ENCODE results near the gene RRAS2. TPM values are rescaled to one million over a fixed set of nuclear protein-coding genes. Genes with fewer than 3 reads are reported as not detected.
"Not testable (repeated sequence)": the region's sequence is repeated elsewhere in the genome, so short reads cannot be mapped to it uniquely, and the experiment has no call there.

The RRAS2 gene
- total RNA-seq, 5 donors from 2014 or later (not counting 1 experiment from before 2014, with no cell fraction given): 17.9 to 30.2 (median 18.5) TPM

GRCh38 chr11:14347494-14347893 lies 11.5 kb downstream of the RRAS2 start:
- no peaks in the 10 kb centered on the region for H3K27me3 ChIP-seq (replicated peaks in 1 of 2; ENCODE audit: control insufficient read depth in 2 of 2, extremely low read depth in 1 of 2, insufficient read depth in 2 of 2, low read length in 1 of 2)
- H3K4me3 ChIP-seq (ENCODE audit: control insufficient read depth in 1 of 2, extremely low read depth in 1 of 2, low read length in 1 of 2): no peak overlapping the region
- H3K27ac ChIP-seq (ENCODE audit: low read length): no peak overlapping the region
- CTCF ChIA-PET: interaction anchor here in 1 of 2 donors (0.6 kb wide), 1 partner anchor 76 kb away, joined by 3 read pairs; no protein-coding TSS in a partner anchor
- Mint-ChIP-seq H3K36me3 (peaks cover 15% of the 10 kb centered on the region), H3K4me3 (no peak overlapping the region), H3K27ac (no peak overlapping the region), H3K9me3 (peaks cover 0 to 7% (median 5%) of the 10 kb centered on the region in 3 donors), H3K4me1 (peaks cover 31 to 37% (median 35%) of the 10 kb centered on the region in 3 donors), H3K27me3 (no peaks in the 10 kb centered on the region)
- H3K9me3 ChIP-seq: no peaks in the 10 kb centered on the region
- H3K36me3 ChIP-seq (ENCODE audit: control insufficient read depth in 2 of 2, extremely low read depth in 1 of 2, insufficient read depth in 1 of 2, low read length in 1 of 2): no peaks in the 10 kb centered on the region
- ATAC-seq (replicated peaks in 1 of 4): no peak
- POLR2A ChIA-PET: no interaction called here
- H3K4me1 ChIP-seq (ENCODE audit: control insufficient read depth in 1 of 2, extremely low read depth in 1 of 2, insufficient read depth in 2 of 2, low read length in 2 of 2): peaks cover 0 to 7% of the 10 kb centered on the region in 2 experiments
- 100% methylated on average over 2 of the region's 7 CpGs for WGBS (ENCODE audit: insufficient coverage)
- DNase-seq: no peak

- Histone ChIP-seq H3K36me3 (ENCODE audit: control insufficient read depth in 2 of 2, extremely low read depth in 1 of 2, insufficient read depth in 1 of 2, low read length in 1 of 2) (no peaks in the 10 kb centered on the region), H3K4me1 (ENCODE audit: control insufficient read depth in 1 of 2, extremely low read depth in 1 of 2, insufficient read depth in 2 of 2, low read length in 2 of 2) (peaks cover 0 to 7% of the 10 kb centered on the region in 2 experiments), H3K9me3 (no peaks in the 10 kb centered on the region), H3K4me3 (ENCODE audit: control insufficient read depth in 1 of 2, extremely low read depth in 1 of 2, low read length in 1 of 2) (no peak overlapping the region), H3K27me3 (replicated peaks in 1 of 2; ENCODE audit: control insufficient read depth in 2 of 2, extremely low read depth in 1 of 2, insufficient read depth in 2 of 2, low read length in 1 of 2) (no peaks in the 10 kb centered on the region), H3K27ac (ENCODE audit: low read length) (no peak overlapping the region)
- H3K4me3 Mint-ChIP-seq: no peak overlapping the region
- H3K27ac Mint-ChIP-seq: peak overlapping the region in 1 of 2 donors; percentile 33
- peaks cover 40 to 44% (median 44%) of the 10 kb centered on the region in 3 donors for H3K4me1 Mint-ChIP-seq
- ChIA-PET CTCF (interaction anchor here (0.6 to 1.3 kb wide), 3 partner anchors 27 to 108 kb away, joined by 3 read pairs; no protein-coding TSS in a partner anchor), POLR2A (interaction anchor here (1.0 to 1.6 kb wide), 2 partner anchors 9 to 33 kb away, joined by 3 to 10 read pairs; no protein-coding TSS in a partner anchor)
- DNase-seq (no peak), ATAC-seq (replicated peaks in 1 of 4) (no peak)
- WGBS (ENCODE audit: insufficient coverage): no CpG with 5 or more reads among the region's 2 CpGs
- H3K36me3 Mint-ChIP-seq: peaks cover 15% of the 10 kb centered on the region
- no peaks in the 10 kb centered on the region for H3K27me3 Mint-ChIP-seq
- peaks cover 0 to 7% (median 5%) of the 10 kb centered on the region in 3 donors for H3K9me3 Mint-ChIP-seq
Measured at GRCh38 chr11:14346303-14346955, 12.6 kb downstream of the RRAS2 start.

- peaks cover 15% of the 10 kb centered on the region for H3K36me3 Mint-ChIP-seq
- peaks cover 46 to 50% (median 50%) of the 10 kb centered on the region in 3 donors for H3K4me1 Mint-ChIP-seq
- H3K4me3 ChIP-seq (ENCODE audit: control insufficient read depth in 1 of 2, extremely low read depth in 1 of 2, low read length in 1 of 2): no peak overlapping the region
- DNase-seq: no peak
- no peak overlapping the region for H3K27ac ChIP-seq (ENCODE audit: low read length)
- H3K27ac Mint-ChIP-seq: no peak overlapping the region
- POLR2A ChIA-PET: interaction anchor here (1.0 to 1.6 kb wide), 2 partner anchors 9 to 32 kb away, joined by 3 to 10 read pairs; no protein-coding TSS in a partner anchor
- WGBS (ENCODE audit: insufficient coverage): 100% methylated on average over 1 of the region's 1 CpG
- no peak overlapping the region for H3K4me3 Mint-ChIP-seq
- no peaks in the 10 kb centered on the region for H3K27me3 Mint-ChIP-seq
- H3K36me3 ChIP-seq (ENCODE audit: control insufficient read depth in 2 of 2, extremely low read depth in 1 of 2, insufficient read depth in 1 of 2, low read length in 1 of 2): no peaks in the 10 kb centered on the region
- peaks cover 0 to 7% (median 5%) of the 10 kb centered on the region in 3 donors for H3K9me3 Mint-ChIP-seq
- no peak for ATAC-seq (replicated peaks in 1 of 4)
- CTCF ChIA-PET: interaction anchor here (0.6 to 1.3 kb wide), 4 partner anchors 14 to 114 kb away, joined by 3 to 4 read pairs (median 3); no protein-coding TSS in a partner anchor
- no peaks in the 10 kb centered on the region for H3K27me3 ChIP-seq (replicated peaks in 1 of 2; ENCODE audit: control insufficient read depth in 2 of 2, extremely low read depth in 1 of 2, insufficient read depth in 2 of 2, low read length in 1 of 2)
- H3K9me3 ChIP-seq: no peaks in the 10 kb centered on the region
- H3K4me1 ChIP-seq (ENCODE audit: control insufficient read depth in 1 of 2, extremely low read depth in 1 of 2, insufficient read depth in 2 of 2, low read length in 2 of 2): peaks cover 0 to 6% of the 10 kb centered on the region in 2 experiments
Measured at GRCh38 chr11:14345668-14346067, 13.3 kb downstream of the RRAS2 start.

GRCh38 chr11:14345016-14345415 lies 14.0 kb downstream of the RRAS2 start:
- H3K4me3 ChIP-seq (ENCODE audit: control insufficient read depth in 1 of 2, extremely low read depth in 1 of 2, low read length in 1 of 2); H3K4me1 ChIP-seq (ENCODE audit: control insufficient read depth in 1 of 2, extremely low read depth in 1 of 2, insufficient read depth in 2 of 2, low read length in 2 of 2); H3K9me3 ChIP-seq; H3K27me3 Mint-ChIP-seq; H3K4me3 Mint-ChIP-seq; H3K9me3 Mint-ChIP-seq; DNase-seq; H3K27ac Mint-ChIP-seq; ATAC-seq (replicated peaks in 1 of 4); H3K36me3 ChIP-seq (ENCODE audit: control insufficient read depth in 2 of 2, extremely low read depth in 1 of 2, insufficient read depth in 1 of 2, low read length in 1 of 2); H3K27ac ChIP-seq (ENCODE audit: low read length); H3K27me3 ChIP-seq (replicated peaks in 1 of 2; ENCODE audit: control insufficient read depth in 2 of 2, extremely low read depth in 1 of 2, insufficient read depth in 2 of 2, low read length in 1 of 2): not testable (repeated sequence)
- ChIA-PET CTCF (interaction anchor here in 1 of 2 donors (0.7 kb wide), 2 partner anchors 23 to 40 kb away, joined by 3 read pairs; no protein-coding TSS in a partner anchor), POLR2A (interaction anchor here (0.6 to 1.6 kb wide), 3 partner anchors 10 to 770 kb away, joined by 4 to 10 read pairs (median 8); no protein-coding TSS in a partner anchor)
- Mint-ChIP-seq H3K36me3 (peaks cover 13% of the 10 kb centered on the region), H3K4me1 (peaks cover 43 to 48% (median 47%) of the 10 kb centered on the region in 3 donors)
- WGBS (ENCODE audit: insufficient coverage): no CpG with 5 or more reads among the region's 5 CpGs

GRCh38 chr11:14342906-14343305 lies 16.1 kb downstream of the RRAS2 start:
- H3K4me3 ChIP-seq (ENCODE audit: control insufficient read depth in 1 of 2, extremely low read depth in 1 of 2, low read length in 1 of 2): no peak overlapping the region
- WGBS (ENCODE audit: insufficient coverage): no CpG with 5 or more reads among the region's 1 CpG
- Mint-ChIP-seq H3K36me3 (peaks cover 10% of the 10 kb centered on the region), H3K4me1 (peaks cover 34 to 44% (median 39%) of the 10 kb centered on the region in 3 donors), H3K27ac (no peak overlapping the region), H3K9me3 (peaks cover 0 to 7% (median 5%) of the 10 kb centered on the region in 3 donors), H3K27me3 (no peaks in the 10 kb centered on the region), H3K4me3 (no peak overlapping the region)
- H3K9me3 ChIP-seq: no peaks in the 10 kb centered on the region
- ChIA-PET CTCF (interaction anchor here (0.7 to 1.5 kb wide), 4 partner anchors 30 to 113 kb away, joined by 3 to 7 read pairs (median 3); no protein-coding TSS in a partner anchor), POLR2A (interaction anchor here in 1 of 2 donors (0.6 to 1.0 kb wide), 2 partner anchors 23 to 276 kb away, joined by 3 read pairs; no protein-coding TSS in a partner anchor)
- no peaks in the 10 kb centered on the region for H3K4me1 ChIP-seq (ENCODE audit: control insufficient read depth in 1 of 2, extremely low read depth in 1 of 2, insufficient read depth in 2 of 2, low read length in 2 of 2)
- DNase-seq (no peak), ATAC-seq (replicated peaks in 1 of 4) (no peak)
- no peaks in the 10 kb centered on the region for H3K27me3 ChIP-seq (replicated peaks in 1 of 2; ENCODE audit: control insufficient read depth in 2 of 2, extremely low read depth in 1 of 2, insufficient read depth in 2 of 2, low read length in 1 of 2)
- no peaks in the 10 kb centered on the region for H3K36me3 ChIP-seq (ENCODE audit: control insufficient read depth in 2 of 2, extremely low read depth in 1 of 2, insufficient read depth in 1 of 2, low read length in 1 of 2)
- no peak overlapping the region for H3K27ac ChIP-seq (ENCODE audit: low read length)

- H3K36me3 Mint-ChIP-seq: peaks cover 10% of the 10 kb centered on the region
- H3K4me3 Mint-ChIP-seq: no peak overlapping the region
- H3K4me1 ChIP-seq (ENCODE audit: control insufficient read depth in 1 of 2, extremely low read depth in 1 of 2, insufficient read depth in 2 of 2, low read length in 2 of 2): no peaks in the 10 kb centered on the region
Measured at GRCh38 chr11:14341968-14342367, 17.0 kb downstream of the RRAS2 start.

More at GRCh38 chr11:14341968-14342367, 17.0 kb downstream of the RRAS2 start:
- Histone ChIP-seq H3K36me3 (ENCODE audit: control insufficient read depth in 2 of 2, extremely low read depth in 1 of 2, insufficient read depth in 1 of 2, low read length in 1 of 2) (no peaks in the 10 kb centered on the region), H3K27ac (ENCODE audit: low read length) (no peak overlapping the region), H3K27me3 (replicated peaks in 1 of 2; ENCODE audit: control insufficient read depth in 2 of 2, extremely low read depth in 1 of 2, insufficient read depth in 2 of 2, low read length in 1 of 2) (no peaks in the 10 kb centered on the region), H3K9me3 (peaks cover 1% of the 10 kb centered on the region), H3K4me3 (ENCODE audit: control insufficient read depth in 1 of 2, extremely low read depth in 1 of 2, low read length in 1 of 2) (no peak overlapping the region)
- POLR2A ChIA-PET: interaction anchor here in 1 of 2 donors (0.7 kb wide), 1 partner anchor 113 kb away, joined by 7 read pairs; no protein-coding TSS in a partner anchor
- DNase-seq: no peak
- Mint-ChIP-seq H3K4me1 (peaks cover 38 to 49% (median 42%) of the 10 kb centered on the region in 3 donors), H3K27me3 (no peaks in the 10 kb centered on the region), H3K9me3 (peaks cover 4 to 13% (median 8%) of the 10 kb centered on the region in 3 donors), H3K27ac (no peak overlapping the region)
- ATAC-seq (replicated peaks in 1 of 4): no peak
- 71% methylated on average over 1 of the region's 3 CpGs for WGBS (ENCODE audit: insufficient coverage)
- CTCF ChIA-PET: interaction anchor here (0.8 to 1.5 kb wide), 4 partner anchors 8 to 114 kb away, joined by 3 to 7 read pairs (median 3); no protein-coding TSS in a partner anchor

Data from T-cell (primary cell).